Measurements from ENCODE around the gene HLA-DPA1.

- TF ChIP-seq, protein P1, sequence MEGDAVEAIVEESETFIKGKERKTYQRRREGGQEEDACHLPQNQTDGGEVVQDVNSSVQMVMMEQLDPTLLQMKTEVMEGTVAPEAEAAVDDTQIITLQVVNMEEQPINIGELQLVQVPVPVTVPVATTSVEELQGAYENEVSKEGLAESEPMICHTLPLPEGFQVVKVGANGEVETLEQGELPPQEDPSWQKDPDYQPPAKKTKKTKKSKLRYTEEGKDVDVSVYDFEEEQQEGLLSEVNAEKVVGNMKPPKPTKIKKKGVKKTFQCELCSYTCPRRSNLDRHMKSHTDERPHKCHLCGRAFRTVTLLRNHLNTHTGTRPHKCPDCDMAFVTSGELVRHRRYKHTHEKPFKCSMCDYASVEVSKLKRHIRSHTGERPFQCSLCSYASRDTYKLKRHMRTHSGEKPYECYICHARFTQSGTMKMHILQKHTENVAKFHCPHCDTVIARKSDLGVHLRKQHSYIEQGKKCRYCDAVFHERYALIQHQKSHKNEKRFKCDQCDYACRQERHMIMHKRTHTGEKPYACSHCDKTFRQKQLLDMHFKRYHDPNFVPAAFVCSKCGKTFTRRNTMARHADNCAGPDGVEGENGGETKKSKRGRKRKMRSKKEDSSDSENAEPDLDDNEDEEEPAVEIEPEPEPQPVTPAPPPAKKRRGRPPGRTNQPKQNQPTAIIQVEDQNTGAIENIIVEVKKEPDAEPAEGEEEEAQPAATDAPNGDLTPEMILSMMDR (IDR thresholded peaks at IDR 0.05), result no peak
- no peak for TF ChIP-seq POLR2A (IDR thresholded peaks at IDR 0.05)
- no peak for TF ChIP-seq POLR2AphosphoS5 (IDR thresholded peaks at IDR 0.05)
Observed at GRCh38 chr6:33018904-33019303, 54.5 kb downstream of the HLA-DPA1 start.
